ENCODE results near the gene NDUFS1. TPM values are rescaled to one million over a fixed set of nuclear protein-coding genes. Genes with fewer than 3 reads are reported as not detected.
"Not testable (repeated sequence)": the region's sequence is repeated elsewhere in the genome, so short reads cannot be mapped to it uniquely, and the experiment has no call there.

The NDUFS1 gene
- total and polyA plus RNA-seq, 12 donors = 53.8 to 670 (median 550) TPM

DNA sequence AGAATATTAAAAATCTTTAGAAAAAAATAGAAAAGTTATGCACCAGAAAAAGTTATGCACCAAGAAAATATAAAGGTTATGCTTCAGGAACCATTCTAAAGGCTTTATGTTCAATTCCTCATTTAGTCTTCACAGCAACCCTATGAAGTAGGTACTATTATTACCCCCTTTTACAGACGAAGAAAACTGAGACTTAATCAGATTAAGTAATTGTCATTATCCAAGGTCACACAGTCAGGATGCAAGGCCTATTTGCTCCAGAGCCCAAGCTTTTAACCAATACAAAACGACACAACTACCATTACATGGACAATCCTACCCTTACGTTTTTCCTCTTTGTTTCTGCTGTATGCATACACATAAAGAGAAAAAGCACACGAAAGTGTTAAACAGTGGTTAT is 78.3 kb downstream of the NDUFS1 start:
- Histone ChIP-seq H3K27me3 (no peaks in the 10 kb centered on the region), H3K36me3 (no peaks in the 10 kb centered on the region), H3K4me1 (peaks cover 0 to 30% (median 13%) of the 10 kb centered on the region in 9 donors), H3K4me3 (no peak overlapping the region), H3K9me3 (no peaks in the 10 kb centered on the region), H3K27ac (no peak overlapping the region)
- no peak for TF ChIP-seq CTCF (IDR thresholded peaks at IDR 0.05)
- DNase-seq = no peak
- 83 to 85% methylated on average over 4 of the region's 4 CpGs for WGBS, 2 donors
- no peak for ATAC-seq
- intact Hi-C loops (cut with DNase I) = loop anchor here in 1 of 10 donors (10.0 kb wide), 1 partner anchor 74 kb away; the partner anchor contains the start of genes EEF1B2 and NDUFS1

- 73 to 77% methylated on average over 9 of the region's 9 CpGs for WGBS, 2 donors
- DNase-seq (no peak), ATAC-seq (no peak)
- Histone ChIP-seq H3K4me3 (no peak overlapping the region), H3K9me3 (no peaks in the 10 kb centered on the region), H3K27me3 (no peaks in the 10 kb centered on the region), H3K4me1 (peaks cover 0 to 30% (median 13%) of the 10 kb centered on the region in 9 donors), H3K27ac (no peak overlapping the region), H3K36me3 (no peaks in the 10 kb centered on the region)
- intact Hi-C loops (cut with DNase I) = loop anchor here in 1 of 10 donors (10.0 kb wide), 1 partner anchor 75 kb away; the partner anchor contains the start of genes EEF1B2 and NDUFS1
- no peak for TF ChIP-seq CTCF (IDR thresholded peaks at IDR 0.05)
Observed at GRCh38 chr2:206079699-206080465, 79.4 kb downstream of the NDUFS1 start.

DNA sequence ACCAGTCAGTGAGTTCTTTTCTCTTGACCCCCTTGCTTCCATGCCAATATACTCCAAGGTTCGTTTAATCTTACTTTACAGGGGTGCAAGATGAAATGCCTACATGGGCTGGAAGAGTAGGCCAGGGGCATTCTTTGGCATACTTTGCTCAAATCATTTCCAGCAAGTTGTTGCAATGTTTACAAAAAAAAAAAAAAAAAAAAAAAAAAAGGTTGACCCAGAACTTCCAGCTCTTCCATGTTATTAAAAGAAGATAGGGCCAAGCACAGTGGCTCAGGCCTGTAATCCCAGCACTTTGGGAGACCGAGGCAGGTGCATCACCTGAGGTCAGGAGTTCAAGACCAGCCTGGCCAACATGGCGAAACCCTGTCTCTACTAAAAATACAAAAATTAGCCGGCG is 81.4 kb downstream of the NDUFS1 start:
- ATAC-seq; H3K4me3 ChIP-seq; H3K9me3 ChIP-seq; H3K27me3 ChIP-seq; intact Hi-C loops (cut with DNase I); DNase-seq; H3K36me3 ChIP-seq; H3K27ac ChIP-seq: not testable (repeated sequence)
- 90 to 93% methylated on average over 5 of the region's 5 CpGs for WGBS, 2 donors
- peaks cover 0 to 26% (median 3%) of the 10 kb centered on the region in 9 donors for H3K4me1 ChIP-seq

- 96 to 98% methylated on average over 1 of the region's 1 CpG for WGBS, 2 donors
- Histone ChIP-seq H3K9me3 (no peaks in the 10 kb centered on the region), H3K36me3 (peaks cover 0 to 8% (median 0%) of the 10 kb centered on the region in 9 donors), H3K4me1 (peaks cover 0 to 34% (median 0%) of the 10 kb centered on the region in 9 donors), H3K27ac (no peak overlapping the region), H3K27me3 (no peaks in the 10 kb centered on the region), H3K4me3 (no peak overlapping the region)
- ATAC-seq (no peak), DNase-seq (no peak)
- no peak for TF ChIP-seq CTCF (IDR thresholded peaks at IDR 0.05)
- intact Hi-C loops (cut with DNase I) = no loop called here
Observed at GRCh38 chr2:206075113-206075512, 84.1 kb downstream of the NDUFS1 start.

DNA sequence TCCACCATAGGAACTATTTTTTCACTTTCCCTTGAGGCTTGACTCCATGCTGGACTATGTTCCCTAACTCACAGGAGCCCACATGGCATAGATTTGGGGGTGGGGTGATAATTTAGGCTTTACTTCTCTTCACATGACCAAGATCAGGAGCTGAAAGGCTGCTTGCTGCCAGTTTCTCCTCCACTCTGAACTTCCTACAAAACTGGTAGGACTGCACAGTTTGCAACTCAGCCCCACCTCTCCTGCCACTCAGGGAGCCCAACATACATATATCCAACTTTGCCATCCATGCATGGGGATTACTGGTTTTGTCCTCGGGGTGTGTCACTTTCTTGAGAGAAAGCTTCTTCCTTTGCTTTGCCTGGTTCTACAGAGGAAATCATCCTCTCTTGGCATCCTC is 87.4 kb downstream of the NDUFS1 start:
- Histone ChIP-seq H3K36me3 (peaks cover 0 to 9% (median 0%) of the 10 kb centered on the region in 9 donors), H3K27ac (no peak overlapping the region), H3K9me3 (no peaks in the 10 kb centered on the region), H3K4me3 (no peak overlapping the region), H3K4me1 (peaks cover 0 to 19% (median 0%) of the 10 kb centered on the region in 9 donors), H3K27me3 (no peaks in the 10 kb centered on the region)
- ATAC-seq (no peak), DNase-seq (no peak)
- no peak for TF ChIP-seq CTCF (IDR thresholded peaks at IDR 0.05)
- intact Hi-C loops (cut with DNase I) = loop anchor here in 1 of 10 donors (2.0 kb wide), 1 partner anchor 25 kb away; no protein-coding TSS in a partner anchor
- 60 to 72% methylated on average over 1 of the region's 1 CpG for WGBS, 2 donors

Data from heart right ventricle (tissue), 16 donors.